Fibroblast of skin of right quadriceps (primary cell): ENCODE results near the gene PTPRN2.

Experiments
- DNase-seq: peaks from one replicate; pipeline ENCODE4 v3.0.0-alpha.2; 2013

PTPRN2 gene

DNA sequence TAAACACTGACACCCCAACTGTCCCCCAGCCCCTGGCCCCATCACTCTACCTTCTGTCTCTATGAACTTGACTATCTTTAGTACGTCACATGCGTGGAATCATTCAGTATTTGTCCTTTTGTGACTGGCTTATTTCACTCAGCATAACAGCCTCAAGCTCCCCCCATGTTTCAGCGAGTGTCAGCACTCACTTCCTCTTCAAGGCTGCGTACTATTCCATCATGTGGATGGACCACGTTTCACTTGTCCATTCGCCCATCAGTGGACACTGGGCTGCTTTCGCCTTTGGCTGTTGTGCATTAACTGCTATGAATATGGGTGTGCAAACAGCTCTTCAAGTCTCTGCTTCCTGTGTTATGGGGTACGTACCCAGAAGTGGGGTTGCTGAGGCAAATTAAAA, 100.7 kb downstream of the PTPRN2 start:
- no peak for DNase-seq

DNA sequence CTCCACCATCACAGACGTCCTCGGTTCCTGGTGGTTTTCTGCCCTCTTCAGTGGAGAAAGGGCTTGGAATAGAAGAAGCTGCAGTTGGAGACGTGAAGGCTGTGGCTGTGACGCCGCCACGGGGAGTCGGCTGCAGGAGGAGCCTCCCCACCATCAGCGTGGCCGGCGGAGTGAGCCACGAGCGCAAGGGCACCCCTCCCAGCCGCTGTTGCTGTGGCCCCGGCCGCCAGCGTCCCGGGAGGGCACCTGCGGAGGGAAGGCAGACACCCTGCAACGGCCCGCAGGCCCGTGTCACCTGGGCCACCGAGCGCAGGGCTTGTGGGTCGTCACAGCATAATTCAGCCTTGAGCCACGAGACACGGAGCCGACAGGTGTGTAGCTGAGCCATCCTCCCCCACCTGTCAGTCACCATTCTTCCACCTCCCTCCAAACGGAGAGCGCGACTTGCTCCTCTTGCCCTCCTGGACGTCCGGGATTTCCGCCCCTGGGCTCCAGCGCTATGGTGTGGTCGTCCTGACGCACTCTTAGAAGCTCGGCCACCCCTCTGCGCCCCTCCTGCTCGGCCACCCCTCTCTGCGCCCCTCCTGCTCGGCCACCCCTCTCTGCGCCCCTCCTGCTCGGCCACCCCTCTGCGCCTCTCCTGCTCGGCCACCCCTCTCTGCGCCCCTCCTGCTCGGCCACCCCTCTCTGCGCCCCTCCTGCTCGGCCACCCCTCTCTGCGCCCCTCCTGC, 102.7 kb downstream of the PTPRN2 start:
- no peak for DNase-seq

DNA sequence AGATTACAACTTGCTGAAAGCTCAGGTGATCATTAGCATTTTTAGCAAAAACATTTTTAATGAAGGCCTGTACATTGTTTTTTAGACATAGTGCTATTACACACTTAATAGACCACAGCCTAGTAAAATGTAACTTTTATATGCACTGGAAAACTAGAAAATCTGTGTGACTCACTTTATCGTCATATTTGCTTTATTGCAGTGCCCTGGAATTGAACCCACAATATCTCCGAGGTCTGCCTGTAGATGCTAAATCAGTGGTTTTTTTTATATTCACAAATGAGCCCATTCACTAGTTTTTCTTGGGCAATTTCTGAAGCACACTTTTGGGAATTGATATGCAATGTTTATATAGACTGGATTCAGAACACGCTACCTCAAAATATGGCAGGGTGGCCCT, 105.1 kb downstream of the PTPRN2 start:
- DNase-seq, result no peak

DNA sequence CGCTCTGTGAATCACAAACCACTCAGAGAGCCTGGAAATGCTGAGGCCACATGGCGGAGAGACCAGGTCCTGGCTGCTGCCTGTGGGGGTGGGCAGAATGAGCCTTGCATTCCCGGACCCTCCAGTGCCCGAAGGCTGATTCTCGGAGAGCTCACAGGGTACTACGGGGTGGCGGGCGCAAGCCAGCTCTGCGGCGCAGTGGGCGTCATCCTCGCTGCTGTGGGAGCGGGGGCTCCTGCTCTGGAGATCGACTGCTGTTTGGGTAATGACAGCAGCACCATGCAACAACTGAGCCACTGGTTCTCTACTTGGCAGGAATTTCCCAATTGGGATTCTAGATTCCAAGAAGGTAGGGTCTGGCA, 108.0 kb downstream of the PTPRN2 start:
- no peak for DNase-seq

DNA sequence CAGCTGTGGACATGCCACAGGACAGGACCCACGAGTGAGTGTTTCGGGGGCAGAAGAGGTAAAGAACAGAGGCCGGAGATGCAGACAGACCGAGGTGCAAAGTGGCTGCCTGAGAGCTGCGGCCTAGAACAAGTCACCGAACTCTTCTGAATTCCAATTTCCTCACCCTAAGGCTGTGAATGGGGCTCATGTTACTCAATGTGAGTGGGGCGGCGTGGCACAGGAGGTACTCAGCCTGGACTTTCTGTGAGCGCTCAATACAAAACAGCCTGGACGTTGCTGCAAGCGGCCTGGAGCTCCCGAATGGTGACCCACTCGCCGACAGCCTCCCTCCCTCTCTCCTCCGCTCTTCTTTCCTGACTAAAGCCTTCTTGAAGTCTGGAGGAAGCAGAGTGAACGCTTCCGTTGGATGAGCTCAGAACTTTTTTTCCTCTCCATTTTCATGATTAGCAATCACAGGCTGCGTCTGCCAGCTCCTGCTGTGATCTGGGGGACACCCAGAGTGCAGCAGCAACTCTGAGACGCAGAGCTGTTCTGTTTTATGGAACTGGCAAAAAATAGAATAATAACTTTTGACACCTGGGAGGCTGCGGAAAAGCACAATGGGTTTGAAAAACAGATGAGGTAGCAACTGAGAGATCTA, 108.5 kb downstream of the PTPRN2 start:
- DNase-seq, result no peak

DNA sequence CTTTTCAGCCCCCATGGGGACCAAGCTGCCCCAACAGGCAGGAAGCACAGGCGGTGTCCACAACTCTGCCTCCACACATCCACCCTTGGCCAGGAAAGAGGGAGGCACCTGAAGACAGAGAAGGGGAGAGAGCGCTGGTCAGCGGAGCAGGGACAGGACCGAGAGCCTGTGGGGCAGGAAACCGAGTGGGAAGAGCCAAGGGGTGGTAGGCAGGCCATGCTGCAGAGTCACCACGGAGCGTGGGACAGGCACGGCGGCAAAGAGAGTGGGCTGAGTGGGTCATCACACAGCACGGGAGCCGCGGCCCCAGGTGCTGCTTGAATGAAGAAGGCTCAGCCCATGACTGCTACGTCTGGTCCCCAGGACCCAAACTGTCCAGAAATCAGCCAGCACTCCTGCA, 109.8 kb downstream of the PTPRN2 start:
- DNase-seq, result no peak

DNA sequence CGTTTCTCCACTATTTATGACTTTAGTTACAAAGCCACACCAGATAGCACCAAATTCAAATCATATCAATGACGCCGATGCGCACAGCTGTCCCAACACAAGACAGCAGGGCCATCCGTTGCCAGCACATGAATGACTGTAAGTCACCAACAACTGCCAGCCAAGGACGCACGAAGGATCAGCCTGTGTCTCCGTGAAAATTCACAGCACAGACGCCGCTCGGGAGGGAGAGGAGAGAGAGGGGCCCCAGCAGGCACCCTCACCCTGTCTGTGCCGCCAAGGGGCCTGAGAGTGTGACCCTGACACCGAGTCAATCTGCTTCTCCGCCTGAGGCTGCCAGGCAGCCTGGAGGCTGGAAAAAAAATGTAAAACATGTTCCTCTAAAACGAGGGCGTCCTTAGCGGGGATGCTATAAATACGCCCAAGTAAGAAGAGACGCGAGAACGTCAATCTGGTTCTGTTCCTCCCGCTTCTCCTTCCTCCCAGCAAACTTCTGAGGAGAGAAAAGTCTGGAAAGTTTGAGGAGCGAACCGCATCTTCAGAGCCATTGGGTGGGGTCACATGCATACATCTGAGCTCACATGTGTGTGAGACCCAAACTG, 111.2 kb downstream of the PTPRN2 start:
- DNase-seq, result no peak

DNA sequence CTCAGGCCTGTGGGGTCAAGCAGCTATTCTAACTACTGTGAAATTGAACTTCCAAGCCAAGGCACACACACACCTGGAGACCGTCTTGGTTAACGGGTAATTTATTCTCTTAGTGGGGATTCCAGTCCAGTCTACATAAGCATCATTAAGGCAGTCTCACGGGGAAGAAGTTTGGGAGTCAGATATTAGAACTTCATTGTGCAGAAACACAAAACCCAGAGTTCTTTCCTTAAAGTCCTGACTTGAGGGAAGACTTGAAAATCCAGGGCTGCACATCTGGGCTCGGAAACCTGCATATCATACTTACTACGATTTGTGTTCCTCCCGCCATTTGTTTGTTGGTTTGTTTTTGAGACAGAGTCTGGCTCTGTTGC, 112.0 kb downstream of the PTPRN2 start:
- no peak for DNase-seq

DNA sequence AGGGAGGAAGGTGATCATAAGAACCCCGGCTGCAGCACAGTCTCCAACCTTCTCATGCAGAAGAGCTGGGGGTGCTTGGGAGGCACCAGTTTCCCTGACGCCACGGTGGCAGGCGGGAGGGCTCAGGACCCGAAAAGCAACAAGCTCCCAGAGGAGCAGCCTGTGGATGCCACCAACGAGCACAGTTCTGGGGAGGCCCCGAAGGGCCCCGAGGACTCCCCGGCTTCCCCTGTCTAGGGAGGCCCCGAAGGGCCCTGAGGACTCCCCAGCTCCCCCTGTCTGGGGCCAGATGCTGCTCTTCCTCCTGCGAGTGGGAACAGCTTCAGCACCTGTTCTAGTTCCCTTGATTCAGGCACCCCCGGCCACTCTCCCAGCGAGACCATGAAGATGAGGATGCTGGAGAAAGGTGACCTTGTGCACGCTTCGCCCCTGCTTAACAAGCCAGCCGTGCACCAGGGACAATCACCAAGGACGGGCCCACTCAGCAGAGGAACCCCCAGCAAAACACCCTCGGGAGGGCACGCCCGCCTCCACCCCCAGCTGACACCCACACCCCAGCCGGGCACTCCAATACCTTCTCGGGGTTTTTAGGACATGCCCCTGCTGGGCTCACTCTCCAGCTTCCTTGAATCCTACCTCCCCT, 112.5 kb downstream of the PTPRN2 start:
- no peak for DNase-seq

DNA sequence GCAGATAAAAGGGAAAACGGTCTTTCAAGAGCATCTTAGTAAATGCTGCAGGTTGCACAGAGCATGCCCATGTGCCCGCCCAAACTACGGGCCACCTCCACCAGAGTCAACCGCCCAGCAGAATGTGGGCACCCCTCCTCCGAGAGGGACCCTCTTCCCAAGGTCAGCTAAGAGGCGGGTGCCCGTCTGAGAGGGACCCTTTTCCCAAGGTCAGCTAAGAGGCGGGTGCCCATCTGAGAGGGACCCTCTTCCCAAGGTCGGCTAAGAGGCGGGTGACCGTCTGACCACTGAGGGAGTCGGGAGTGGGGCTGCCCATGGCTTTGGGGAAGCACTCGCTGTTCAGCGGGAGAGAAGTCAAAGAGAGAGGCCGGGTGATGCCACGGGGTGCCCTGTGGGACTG, 113.1 kb downstream of the PTPRN2 start:
- no peak for DNase-seq

DNA sequence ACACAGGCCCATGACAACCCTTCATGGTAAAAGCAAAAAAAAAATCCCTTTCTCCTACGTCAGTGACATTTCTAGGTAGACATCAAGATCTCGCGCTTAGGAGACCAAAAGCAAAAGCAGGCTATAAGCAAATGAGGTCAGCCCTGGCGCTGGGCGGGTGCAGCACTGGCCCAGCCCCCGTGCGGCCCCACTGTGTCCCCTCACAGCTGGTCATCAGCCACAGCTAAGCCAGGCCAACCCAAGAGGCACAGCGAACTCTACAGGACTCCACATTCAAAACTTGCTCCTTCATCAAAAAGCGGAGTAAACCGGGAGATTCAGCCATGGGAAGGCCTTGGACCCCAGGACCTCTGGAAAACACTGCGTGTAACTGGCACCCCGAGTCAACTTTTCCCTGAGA, 113.7 kb downstream of the PTPRN2 start:
- no peak for DNase-seq

DNA sequence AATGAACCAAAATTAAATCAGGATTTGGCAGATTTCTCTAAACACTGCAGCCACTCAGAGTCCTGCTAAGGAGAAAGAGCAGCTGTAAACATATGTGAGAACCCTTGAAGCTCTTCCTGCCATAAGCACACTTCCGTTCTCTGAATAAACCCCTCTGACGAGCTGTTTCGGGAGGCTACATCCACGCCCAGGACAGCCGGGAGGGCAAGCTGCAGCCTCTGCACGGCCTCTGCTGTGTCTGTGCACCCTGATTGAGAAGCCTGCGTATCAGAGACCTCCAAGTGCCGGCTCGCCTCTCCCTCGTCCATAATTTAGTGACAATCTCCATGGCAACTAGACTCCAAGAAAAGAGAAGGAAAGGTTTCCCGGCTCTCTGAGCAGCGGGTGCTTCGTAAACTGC, 114.4 kb downstream of the PTPRN2 start:
- no peak for DNase-seq

DNA sequence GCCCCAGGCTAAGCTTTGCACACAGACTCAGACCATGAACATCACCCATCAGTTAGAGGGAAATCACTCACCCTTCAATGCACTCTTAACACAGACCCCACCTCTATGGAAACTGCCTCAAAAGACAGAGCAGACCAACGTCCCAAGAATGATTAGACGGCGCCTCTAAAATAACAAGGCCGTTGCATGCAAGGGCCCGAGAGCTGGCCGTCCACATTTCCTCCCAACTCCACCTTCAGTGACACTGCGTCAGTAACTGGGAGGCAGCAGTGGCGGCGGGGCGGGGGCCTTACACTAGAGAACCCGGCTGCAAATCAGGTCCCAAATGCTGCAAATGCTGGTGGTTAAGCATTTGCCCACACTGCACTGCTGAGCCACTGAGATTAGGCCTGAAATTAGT, 115.0 kb downstream of the PTPRN2 start:
- DNase-seq, result no peak

DNA sequence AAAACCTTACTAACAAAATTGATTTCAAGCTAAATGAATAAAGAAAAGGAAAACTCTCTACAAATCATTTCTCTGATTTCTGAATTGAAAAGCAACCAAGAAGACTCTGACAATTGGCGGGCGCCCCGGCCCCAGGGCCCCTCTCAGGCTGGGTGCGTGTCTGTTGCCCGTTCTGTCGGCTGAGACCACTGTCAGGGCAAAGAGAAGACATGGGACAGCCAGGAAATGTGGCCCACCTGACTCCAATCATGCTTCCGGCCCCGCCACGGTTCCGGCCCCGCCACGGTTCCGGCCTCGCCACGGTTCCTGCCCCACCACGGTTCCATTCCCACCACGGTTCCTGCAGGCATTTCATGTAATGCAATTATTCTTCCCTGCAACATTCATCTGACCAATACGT, 115.9 kb downstream of the PTPRN2 start:
- no peak for DNase-seq

DNA sequence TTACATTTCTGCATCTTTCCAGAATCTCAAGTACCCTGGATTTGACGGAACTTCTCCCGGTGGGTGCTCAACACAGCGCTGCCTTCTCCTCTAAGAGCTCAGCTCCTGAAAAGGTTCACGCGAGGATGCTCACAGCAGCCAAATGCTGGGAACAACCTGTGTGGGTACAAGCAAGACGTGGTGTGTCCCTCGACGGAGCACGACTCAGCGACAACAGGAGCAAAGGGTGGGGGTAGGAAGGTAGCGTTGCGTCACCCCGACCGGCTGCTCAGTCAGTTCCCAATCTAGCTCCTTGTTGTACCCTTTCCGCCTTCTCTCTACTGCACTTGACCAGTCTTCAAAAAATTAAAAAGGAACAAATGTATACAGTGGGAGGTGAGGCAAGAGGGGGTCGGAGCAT, 117.3 kb downstream of the PTPRN2 start:
- DNase-seq, result no peak

DNA sequence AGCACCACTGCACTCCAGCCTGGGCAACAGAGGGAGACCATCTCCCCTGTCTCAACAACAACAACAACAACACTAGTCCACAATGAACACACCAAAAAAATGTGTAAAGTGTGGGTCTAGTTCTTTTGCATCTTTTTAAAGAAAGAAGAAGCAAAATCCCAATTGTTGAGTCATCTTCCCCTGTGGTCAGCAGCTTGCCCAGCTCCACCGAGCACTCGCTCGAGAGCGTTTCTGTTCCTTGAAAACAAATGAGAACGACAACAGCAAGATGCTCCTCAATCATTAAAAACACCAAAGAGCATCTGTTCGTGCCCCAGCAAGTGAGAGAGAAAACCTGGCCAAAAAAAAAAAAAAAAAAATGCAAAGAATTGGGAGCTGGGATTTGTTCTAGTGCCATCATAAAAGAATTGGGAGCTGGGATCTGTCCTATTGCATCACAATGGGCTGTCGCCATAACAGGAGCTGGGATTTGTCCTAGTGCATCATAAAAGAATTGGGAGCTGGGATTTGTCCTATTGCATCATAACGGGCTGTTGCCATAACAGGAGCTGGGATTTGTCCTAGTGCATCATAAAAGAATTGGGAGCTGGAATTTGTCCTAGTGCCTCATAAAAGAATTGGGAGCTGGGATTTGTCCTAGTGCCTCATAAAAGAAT, 118.1 kb downstream of the PTPRN2 start:
- DNase-seq, result no peak

DNA sequence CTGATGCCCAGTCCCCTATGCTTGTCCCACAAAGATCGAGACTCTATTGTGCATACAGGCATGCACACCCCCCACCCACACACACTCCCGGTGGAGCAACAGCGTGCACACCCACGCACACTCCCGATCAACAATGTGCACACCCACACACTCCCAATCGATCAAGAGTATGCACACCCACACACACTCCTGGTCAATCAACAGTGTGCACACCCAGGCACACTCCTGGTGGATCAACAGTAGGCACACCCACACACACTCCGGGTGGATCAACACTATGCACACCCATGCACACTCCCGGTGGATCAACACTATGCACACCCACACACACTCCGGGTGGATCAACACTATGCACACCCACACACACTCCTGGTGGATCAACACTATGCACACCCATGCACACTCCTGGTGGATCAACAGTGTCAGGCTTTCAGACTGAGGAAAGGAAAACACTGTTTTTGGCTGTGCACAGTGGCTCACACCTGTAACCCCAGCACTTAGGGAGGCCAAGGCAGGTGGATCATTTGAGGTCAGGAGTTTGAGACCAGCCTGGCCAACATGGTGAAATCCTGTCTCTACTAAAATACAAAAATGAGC, 118.8 kb downstream of the PTPRN2 start:
- DNase-seq, result no peak

DNA sequence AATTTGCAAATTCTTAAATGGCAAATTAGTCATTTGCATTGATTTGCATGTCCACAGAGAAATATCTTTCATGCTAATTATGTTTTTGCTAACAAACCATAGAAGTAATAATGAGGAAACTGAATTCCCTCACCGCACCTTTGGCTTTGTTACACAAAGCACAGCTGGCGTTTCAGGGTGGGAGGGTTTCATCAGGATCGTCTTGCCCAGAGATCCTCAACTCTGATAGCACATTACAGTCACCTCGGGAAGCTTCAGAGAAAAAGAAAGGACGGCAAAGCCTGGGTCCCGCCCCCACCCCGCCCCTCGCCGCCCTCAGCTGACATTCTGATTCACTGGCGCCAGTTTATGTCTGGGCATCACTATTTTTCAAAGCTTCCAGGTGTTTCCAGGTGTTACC, 119.4 kb downstream of the PTPRN2 start:
- DNase-seq, result no peak

DNA sequence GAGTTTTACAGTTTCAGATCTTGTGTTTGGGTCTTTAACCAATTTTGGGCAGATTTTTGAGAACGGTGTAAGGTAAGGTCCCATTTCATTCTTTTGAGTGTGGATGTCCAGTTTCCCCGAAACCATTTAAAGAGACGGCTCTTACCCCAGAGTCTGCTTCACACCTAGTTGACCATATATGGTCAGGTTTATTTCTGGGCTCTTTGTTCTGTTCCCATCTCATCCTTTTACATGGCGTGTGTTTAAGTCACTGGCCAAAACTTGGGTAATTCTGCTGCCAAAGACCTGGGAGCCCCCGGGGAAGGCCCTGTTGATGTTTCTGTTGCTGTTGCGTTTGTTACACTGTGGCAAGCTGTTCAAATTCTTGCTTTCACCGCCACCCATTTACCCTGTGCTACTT, 120.1 kb downstream of the PTPRN2 start:
- DNase-seq, result no peak

DNA sequence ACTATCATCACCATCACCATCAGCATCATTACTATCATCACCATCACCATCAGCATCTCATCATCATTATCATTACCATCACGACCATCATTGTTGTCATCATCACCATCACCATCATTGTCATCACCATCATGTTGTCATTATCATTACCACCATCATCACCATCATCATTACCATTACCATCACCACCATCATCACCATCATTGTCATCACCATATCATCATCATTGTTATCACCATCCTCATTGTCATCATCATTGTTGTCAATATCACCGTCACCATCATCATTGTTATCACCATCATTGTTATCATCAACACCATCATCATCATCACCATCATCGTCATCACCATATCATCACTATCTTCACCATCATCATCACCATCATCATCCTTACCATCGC, 124.3 kb downstream of the PTPRN2 start:
- DNase-seq, result no peak

DNA sequence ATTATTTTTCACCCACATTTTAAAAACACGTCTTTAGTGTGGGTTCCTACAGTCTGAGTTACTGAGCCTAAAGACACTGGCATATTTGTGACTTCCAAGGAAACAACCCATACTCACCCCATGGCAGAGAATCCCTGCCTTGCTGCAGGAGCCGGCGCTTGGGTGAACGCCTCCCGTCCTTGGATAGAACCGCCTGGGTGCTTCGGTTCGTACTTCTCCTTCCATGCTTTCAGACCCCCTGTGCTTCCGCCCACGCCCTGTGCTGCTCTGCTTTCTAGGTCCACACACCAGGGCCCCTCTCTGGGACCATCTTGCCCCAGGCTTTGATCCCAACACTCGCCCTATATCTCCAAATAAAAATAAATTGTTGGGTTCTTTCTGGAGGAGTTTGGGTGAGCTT, 125.8 kb downstream of the PTPRN2 start:
- DNase-seq, result no peak

DNA sequence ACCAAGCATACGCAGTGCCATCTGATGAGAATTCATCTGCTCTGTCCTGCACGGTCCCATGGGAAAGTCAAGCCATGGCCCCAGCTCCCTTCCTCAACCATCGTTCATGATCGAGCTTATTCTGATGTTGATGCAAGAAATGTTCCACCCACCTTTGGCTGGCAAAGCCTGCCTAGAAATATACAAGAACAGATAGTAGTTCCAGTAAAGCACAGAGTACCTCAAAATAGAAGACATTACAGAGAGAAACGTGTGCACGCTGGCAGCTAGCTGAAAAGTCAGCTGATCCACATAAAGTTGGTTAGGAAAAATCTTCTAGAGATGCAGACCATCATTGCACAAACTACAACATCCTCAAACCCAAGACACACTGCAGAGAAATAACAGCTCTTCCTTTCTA, 127.0 kb downstream of the PTPRN2 start:
- DNase-seq, result no peak

DNA sequence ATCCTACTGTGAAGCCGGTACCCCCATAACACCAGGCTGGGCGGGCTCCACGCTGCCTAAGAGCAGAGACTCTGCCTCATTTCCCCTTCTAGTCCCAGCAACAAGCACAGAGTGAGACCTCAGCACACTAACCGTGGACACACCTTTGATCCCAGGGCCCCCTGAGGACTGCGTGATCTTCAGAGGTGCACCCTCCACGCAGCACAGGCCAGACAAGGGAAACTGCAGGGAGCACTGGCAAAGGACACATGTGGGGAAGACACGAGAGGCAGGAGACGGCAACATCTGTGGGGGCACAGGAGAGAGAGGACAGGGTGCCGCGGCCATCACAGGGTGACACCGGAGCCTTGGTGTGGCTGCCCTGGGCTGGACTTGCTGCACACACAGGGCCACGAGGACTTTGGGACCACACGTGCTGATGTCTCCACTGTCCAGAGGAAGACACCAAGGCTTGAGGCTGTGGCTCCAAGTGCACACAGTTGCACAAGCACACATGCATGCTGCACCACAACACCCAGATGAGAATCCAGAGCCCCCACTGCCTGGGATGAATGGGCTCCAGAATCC, 128.8 kb downstream of the PTPRN2 start:
- no peak for DNase-seq
